Smooth muscle cell (in vitro differentiated cells): ENCODE data around the gene METTL8. TPM values are rescaled to one million over a fixed set of nuclear protein-coding genes. Genes with fewer than 3 reads are reported as not detected.
"Not testable (repeated sequence)": the region's sequence is repeated elsewhere in the genome, so short reads cannot be mapped to it uniquely, and the experiment has no call there.

Experiments
- DNase-seq: peaks from one replicate; lab custom pipeline; 2025; ENCODE audit not compliant: unreplicated experiment; lab: John Stamatoyannopoulos, UW
- H2AFZ ChIP-seq: fragments of 200-600 bp; sonication (generic); 2 replicates; pipeline ENCODE4 v1.6.0; 2016; ENCODE audit warnings: antibody characterized with exemption, low read depth, mild to moderate bottlenecking
- H3F3A ChIP-seq: fragments of 200-600 bp; sonication (generic); 2 replicates; pipeline ENCODE4 v1.6.0; 2017; ENCODE audit warnings: antibody characterized with exemption, low read depth
- H3K27ac ChIP-seq: fragments of 200-600 bp; sonication (generic); 2 replicates; pipeline ENCODE4 v1.5.1; 2016; ENCODE audit warnings: low read depth, mild to moderate bottlenecking
- H3K27me3 ChIP-seq: fragments of 200-600 bp; sonication (generic); 2 replicates; pipeline ENCODE4 v1.6.1; 2016; ENCODE audit warnings: low read depth, mild to moderate bottlenecking
- H3K36me3 ChIP-seq: fragments of 200-600 bp; sonication (generic); 2 replicates; pipeline ENCODE4 v1.5.1; 2016; ENCODE audit warnings: low read depth
- H3K4me1 ChIP-seq: fragments of 200-600 bp; sonication (generic); 2 replicates; pipeline ENCODE4 v1.5.1; 2016; ENCODE audit warnings: low read depth
- H3K4me2 ChIP-seq: fragments of 200-600 bp; sonication (generic); 2 replicates; pipeline ENCODE4 v1.6.0; 2016; ENCODE audit warnings: mild to moderate bottlenecking
- H3K4me3 ChIP-seq: fragments of 200-600 bp; sonication (generic); 2 replicates; pipeline ENCODE4 v1.5.1; 2016; ENCODE audit warnings: mild to moderate bottlenecking
- H3K79me2 ChIP-seq: fragments of 200-600 bp; sonication (generic); 2 replicates; pipeline ENCODE4 v1.6.0; 2016; ENCODE audit warnings: low read depth, mild to moderate bottlenecking
- H3K9ac ChIP-seq: fragments of 200-600 bp; sonication (generic); 2 replicates; pipeline ENCODE4 v1.6.0; 2016; ENCODE audit warnings: low read depth
- H3K9me3 ChIP-seq: fragments of 200-600 bp; sonication (generic); replicated peaks from 2 replicates; pipeline ENCODE4 v1.5.1; 2016; ENCODE audit warnings: low read depth
- H4K20me1 ChIP-seq: fragments of 200-600 bp; sonication (generic); 2 replicates; pipeline ENCODE4 v1.6.0; 2016; ENCODE audit warnings: low read depth
- CTCF ChIP-seq: fragments of 200-600 bp; sonication (generic); IDR thresholded peaks from 2 replicates; pipeline ENCODE4 v1.5.1; 2017; ENCODE audit warnings: borderline replicate concordance, mild to moderate bottlenecking, antibody characterized with exemption; ENCODE audit not compliant: insufficient read depth, poor library complexity, severe bottlenecking
- WGBS: methylation state at CpG from one replicate; pipeline ENCODE4 v1.1.7; 2016; ENCODE audit warnings: low lambda C conversion rate; 5-methylcytosine and 5-hydroxymethylcytosine counted together
- polyA plus RNA-seq: library from polyadenylated mRNA; unstranded; fragments of >200 nt; fragmentation: Nextera tagmentation; extraction: Ambion mirVana; gene quantifications from 2 replicates; pipeline ENCODE4 v1.2.1, GENCODE V29; 2016
- total RNA-seq: library from RNA; depleted of rRNA; stranded (reverse); fragments of >200 nt; gene quantifications from 2 replicates; pipeline ENCODE4 v1.2.3, GENCODE V29; 2014

METTL8 gene
- total and polyA plus RNA-seq, 2 experiments from 2014 or later = 14.5 to 26.8 TPM

GRCh38 chr2:171386627-171387026, 47.2 kb downstream of the METTL8 start:
- DNase-seq = no peak
- Histone ChIP-seq H3F3A (no peaks in the 10 kb centered on the region), H3K4me3 (no peak overlapping the region), H3K79me2 (no peaks in the 10 kb centered on the region), H3K4me1 (no peaks in the 10 kb centered on the region), H3K4me2 (no peak overlapping the region), H2AFZ (no peak overlapping the region), H3K27me3 (no peaks in the 10 kb centered on the region), H3K27ac (no peak overlapping the region), H3K9ac (no peak overlapping the region), H3K9me3 (no peaks in the 10 kb centered on the region), H4K20me1 (no peaks in the 10 kb centered on the region), H3K36me3 (no peaks in the 10 kb centered on the region)
- TF ChIP-seq CTCF = no peak
- WGBS = 83% methylated on average over 7 of the region's 10 CpGs

DNA sequence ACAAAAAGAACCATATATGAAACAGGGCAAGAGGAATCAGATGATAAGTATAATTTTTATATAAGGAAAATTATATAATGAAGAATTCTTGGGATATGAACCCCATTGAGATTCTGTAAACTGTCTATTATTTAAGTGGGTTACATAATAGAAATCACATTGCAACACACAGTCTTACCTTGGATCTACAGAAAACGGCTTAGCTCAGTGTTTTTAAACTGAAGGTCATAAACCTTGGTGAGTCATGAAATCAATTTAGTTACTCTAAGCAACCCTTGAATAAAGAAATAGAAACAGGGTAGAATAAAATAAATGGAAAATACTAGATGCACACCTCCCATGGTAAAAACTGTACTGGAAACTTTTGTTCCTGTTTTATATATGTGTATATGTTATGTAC, 50.7 kb downstream of the METTL8 start:
- Histone ChIP-seq H3K4me3 (no peak overlapping the region), H3K4me2 (no peak overlapping the region), H3K27ac (no peak overlapping the region), H3F3A (no peaks in the 10 kb centered on the region), H4K20me1 (no peaks in the 10 kb centered on the region), H3K27me3 (no peaks in the 10 kb centered on the region), H3K9ac (no peak overlapping the region), H3K36me3 (peaks cover 3% of the 10 kb centered on the region), H2AFZ (no peak overlapping the region), H3K79me2 (peaks cover 20% of the 10 kb centered on the region), H3K9me3 (peaks cover 8% of the 10 kb centered on the region), H3K4me1 (no peaks in the 10 kb centered on the region)
- no peak for DNase-seq
- TF ChIP-seq CTCF = no peak
- WGBS = 85% methylated on average over 1 of the region's 1 CpG

- not testable (repeated sequence) for H3K4me3 ChIP-seq, H3K4me2 ChIP-seq, H4K20me1 ChIP-seq, H3K36me3 ChIP-seq, H3K27ac ChIP-seq, DNase-seq, H2AFZ ChIP-seq, H3F3A ChIP-seq, H3K9me3 ChIP-seq, H3K9ac ChIP-seq, H3K27me3 ChIP-seq, H3K4me1 ChIP-seq
- WGBS = 89% methylated on average over 1 of the region's 1 CpG
- H3K79me2 ChIP-seq = peaks cover 23% of the 10 kb centered on the region
Measured at GRCh38 chr2:171382175-171382574, 51.6 kb downstream of the METTL8 start.

- H3K4me1 ChIP-seq, H4K20me1 ChIP-seq, H3K4me2 ChIP-seq, H3K27ac ChIP-seq, H3K4me3 ChIP-seq, DNase-seq, H3F3A ChIP-seq, H3K27me3 ChIP-seq, H3K9ac ChIP-seq, H3K36me3 ChIP-seq, H3K9me3 ChIP-seq, H2AFZ ChIP-seq: not testable (repeated sequence)
- peaks cover 23% of the 10 kb centered on the region for H3K79me2 ChIP-seq
Measured at GRCh38 chr2:171377852-171378251, 55.9 kb downstream of the METTL8 start.

DNA sequence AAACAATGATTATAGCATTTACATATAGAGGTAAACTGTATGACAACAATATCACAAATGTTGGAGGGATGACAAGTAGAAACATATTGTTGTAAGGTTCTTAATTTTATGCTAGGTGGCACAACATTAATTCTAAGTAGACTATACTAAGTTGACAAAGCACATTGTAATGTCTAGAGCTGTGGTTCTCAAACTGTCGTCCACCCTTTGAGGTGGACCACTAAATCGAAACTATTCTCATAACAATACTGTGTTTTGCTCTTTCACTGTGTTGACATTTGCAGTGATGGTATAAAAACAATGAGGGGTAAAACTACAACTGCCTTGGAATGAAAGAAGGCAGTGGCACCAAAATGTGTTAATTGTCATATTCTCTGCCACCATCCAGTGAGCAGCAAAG, 66.1 kb downstream of the METTL8 start:
- H3K27me3 ChIP-seq = no peaks in the 10 kb centered on the region
- 98% methylated on average over 2 of the region's 2 CpGs for WGBS

More for the DNA sequence above, 66.1 kb downstream of the METTL8 start:
- Histone ChIP-seq H3K4me3 (no peak overlapping the region), H3K4me1 (no peaks in the 10 kb centered on the region), H4K20me1 (no peaks in the 10 kb centered on the region), H3K36me3 (no peaks in the 10 kb centered on the region), H3F3A (no peaks in the 10 kb centered on the region), H3K79me2 (no peaks in the 10 kb centered on the region), H3K9ac (no peak overlapping the region), H2AFZ (no peak overlapping the region), H3K9me3 (no peaks in the 10 kb centered on the region), H3K27ac (no peak overlapping the region), H3K4me2 (no peak overlapping the region)
- no peak for DNase-seq
- TF ChIP-seq CTCF = no peak
